ENCODE measurements around the gene SLC39A10.

DNA sequence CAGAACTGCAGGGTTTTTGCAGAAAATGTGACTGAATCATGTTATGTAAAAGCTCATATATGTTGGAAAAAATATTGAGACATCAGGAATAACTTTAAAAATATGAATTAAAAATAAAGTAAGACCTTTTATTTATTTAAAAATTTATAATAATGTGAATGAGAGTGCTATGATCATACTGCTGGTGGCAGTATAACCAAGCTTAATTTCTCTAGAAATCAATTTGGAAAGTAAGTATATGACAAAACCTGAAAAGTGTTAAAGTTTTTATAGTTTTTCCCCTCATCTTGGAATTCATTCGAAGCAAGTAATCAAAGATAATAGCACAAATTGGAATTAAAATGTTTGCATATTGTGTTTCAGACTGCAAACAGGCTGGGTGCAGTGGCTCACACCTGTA lies 7.5 kb downstream of the SLC39A10 start:
- no peak for TF ChIP-seq EP300 (IDR thresholded peaks at IDR 0.05)
- TF ChIP-seq, protein P1, sequence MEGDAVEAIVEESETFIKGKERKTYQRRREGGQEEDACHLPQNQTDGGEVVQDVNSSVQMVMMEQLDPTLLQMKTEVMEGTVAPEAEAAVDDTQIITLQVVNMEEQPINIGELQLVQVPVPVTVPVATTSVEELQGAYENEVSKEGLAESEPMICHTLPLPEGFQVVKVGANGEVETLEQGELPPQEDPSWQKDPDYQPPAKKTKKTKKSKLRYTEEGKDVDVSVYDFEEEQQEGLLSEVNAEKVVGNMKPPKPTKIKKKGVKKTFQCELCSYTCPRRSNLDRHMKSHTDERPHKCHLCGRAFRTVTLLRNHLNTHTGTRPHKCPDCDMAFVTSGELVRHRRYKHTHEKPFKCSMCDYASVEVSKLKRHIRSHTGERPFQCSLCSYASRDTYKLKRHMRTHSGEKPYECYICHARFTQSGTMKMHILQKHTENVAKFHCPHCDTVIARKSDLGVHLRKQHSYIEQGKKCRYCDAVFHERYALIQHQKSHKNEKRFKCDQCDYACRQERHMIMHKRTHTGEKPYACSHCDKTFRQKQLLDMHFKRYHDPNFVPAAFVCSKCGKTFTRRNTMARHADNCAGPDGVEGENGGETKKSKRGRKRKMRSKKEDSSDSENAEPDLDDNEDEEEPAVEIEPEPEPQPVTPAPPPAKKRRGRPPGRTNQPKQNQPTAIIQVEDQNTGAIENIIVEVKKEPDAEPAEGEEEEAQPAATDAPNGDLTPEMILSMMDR (IDR thresholded peaks at IDR 0.05) = no peak
- no peak for TF ChIP-seq POLR2A (IDR thresholded peaks at IDR 0.05)

Measured in ovary (tissue), 3 donors.